Hypothalamus (tissue), 51 donors: ENCODE results near the gene ZFYVE21.
"Not testable (repeated sequence)": the region's sequence is repeated elsewhere in the genome, so short reads cannot be mapped to it uniquely, and the experiment has no call there.

Experiments
- DNase-seq, 51 donors: peaks; one replicate each; lab custom pipeline; 2025; lab: John Stamatoyannopoulos, UW

ZFYVE21 gene

GRCh38 chr14:103691655-103692054 is 24.0 kb upstream of the ZFYVE21 start:
- not testable (repeated sequence) for DNase-seq

GRCh38 chr14:103692159-103692558 is 23.5 kb upstream of the ZFYVE21 start:
- DNase-seq, result no peak

- DNase-seq, result no peak
Measured at GRCh38 chr14:103692871-103693270, 22.7 kb upstream of the ZFYVE21 start.

- no peak for DNase-seq
Measured at GRCh38 chr14:103693515-103693914, 22.1 kb upstream of the ZFYVE21 start.

GRCh38 chr14:103694572-103695026 is 21.0 kb upstream of the ZFYVE21 start:
- peak in 1 of 51 donors; percentile 49 for DNase-seq

GRCh38 chr14:103695296-103696069 is 20.1 kb upstream of the ZFYVE21 start:
- DNase-seq, result no peak

- DNase-seq, result no peak
Measured at GRCh38 chr14:103696070-103696402, 19.6 kb upstream of the ZFYVE21 start.

GRCh38 chr14:103696466-103697071 is 19.0 kb upstream of the ZFYVE21 start:
- DNase-seq, result no peak

GRCh38 chr14:103697206-103697602 is 18.4 kb upstream of the ZFYVE21 start:
- no peak for DNase-seq

- no peak for DNase-seq
Measured at GRCh38 chr14:103697603-103698379, 17.8 kb upstream of the ZFYVE21 start.

GRCh38 chr14:103698380-103699260 is 17.0 kb upstream of the ZFYVE21 start:
- DNase-seq, result no peak

- DNase-seq, result no peak
Measured at GRCh38 chr14:103699261-103699661, 16.3 kb upstream of the ZFYVE21 start.

GRCh38 chr14:103699901-103700752 is 15.5 kb upstream of the ZFYVE21 start:
- DNase-seq, result peak in 32 of 51 donors; percentile 26 to 82 (median 54)

GRCh38 chr14:103700753-103701490 is 14.7 kb upstream of the ZFYVE21 start:
- no peak for DNase-seq

- DNase-seq, result no peak
Measured at GRCh38 chr14:103702095-103702494, 13.5 kb upstream of the ZFYVE21 start.

- no peak for DNase-seq
Measured at GRCh38 chr14:103702497-103703432, 12.8 kb upstream of the ZFYVE21 start.
